Measurements from ENCODE around the gene ZIC4.

- TF ChIP-seq CTCF (IDR thresholded peaks at IDR 0.05 in 2 of 3, conservative IDR thresholded peaks at IDR 0.05 in 1 of 3; ENCODE audit: control insufficient read depth in 2 of 3, extremely low read depth in 1 of 3, insufficient read depth in 1 of 3, low read depth in 3 of 3, low read length in 3 of 3) (no peak), RAD21 (IDR thresholded peaks at IDR 0.05; ENCODE audit: insufficient read depth, low read depth, low read length) (no peak)
These were observed 6.2 kb downstream of the ZIC4 start for GRCh38 chr3:147400111-147400510.

All from GM12878 (cell line).